ENCODE results near the gene PSAP.

DNA sequence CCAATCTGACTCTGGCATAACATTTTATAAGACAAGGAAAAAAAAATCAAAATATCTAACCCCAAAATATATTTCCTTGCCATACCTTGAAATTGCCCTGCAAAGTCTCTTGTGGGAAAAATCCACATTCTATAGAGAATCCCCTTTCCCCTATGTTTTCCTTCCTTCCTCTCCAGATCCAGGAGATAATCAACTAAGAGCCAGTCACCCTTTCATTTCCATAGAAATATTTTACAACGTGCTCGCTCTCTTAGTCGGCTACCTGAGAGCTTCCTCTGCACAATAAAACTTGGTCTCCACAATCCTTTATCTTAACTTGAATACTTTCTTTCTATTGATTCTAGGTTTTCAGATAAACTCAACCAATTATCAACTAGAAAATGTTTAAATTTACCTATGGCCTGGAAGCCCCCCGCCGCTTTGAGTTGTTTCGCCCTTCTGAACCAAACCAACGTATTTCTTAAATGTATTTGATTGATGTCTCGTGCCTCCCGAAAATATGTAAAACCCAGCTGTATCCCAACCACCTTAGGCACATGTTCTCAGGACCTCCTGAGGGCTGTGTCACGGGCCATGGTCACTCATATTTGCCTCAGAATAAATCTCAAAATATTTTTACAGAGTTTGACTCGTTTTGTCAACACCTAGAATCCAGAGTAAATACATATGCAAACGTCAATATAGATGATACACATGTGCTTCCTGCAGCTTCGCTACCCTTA is 869 bp downstream of the PSAP start:
- TF ChIP-seq, protein P1, sequence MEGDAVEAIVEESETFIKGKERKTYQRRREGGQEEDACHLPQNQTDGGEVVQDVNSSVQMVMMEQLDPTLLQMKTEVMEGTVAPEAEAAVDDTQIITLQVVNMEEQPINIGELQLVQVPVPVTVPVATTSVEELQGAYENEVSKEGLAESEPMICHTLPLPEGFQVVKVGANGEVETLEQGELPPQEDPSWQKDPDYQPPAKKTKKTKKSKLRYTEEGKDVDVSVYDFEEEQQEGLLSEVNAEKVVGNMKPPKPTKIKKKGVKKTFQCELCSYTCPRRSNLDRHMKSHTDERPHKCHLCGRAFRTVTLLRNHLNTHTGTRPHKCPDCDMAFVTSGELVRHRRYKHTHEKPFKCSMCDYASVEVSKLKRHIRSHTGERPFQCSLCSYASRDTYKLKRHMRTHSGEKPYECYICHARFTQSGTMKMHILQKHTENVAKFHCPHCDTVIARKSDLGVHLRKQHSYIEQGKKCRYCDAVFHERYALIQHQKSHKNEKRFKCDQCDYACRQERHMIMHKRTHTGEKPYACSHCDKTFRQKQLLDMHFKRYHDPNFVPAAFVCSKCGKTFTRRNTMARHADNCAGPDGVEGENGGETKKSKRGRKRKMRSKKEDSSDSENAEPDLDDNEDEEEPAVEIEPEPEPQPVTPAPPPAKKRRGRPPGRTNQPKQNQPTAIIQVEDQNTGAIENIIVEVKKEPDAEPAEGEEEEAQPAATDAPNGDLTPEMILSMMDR (IDR thresholded peaks at IDR 0.05): no peak
- TF ChIP-seq POLR2AphosphoS5 (IDR thresholded peaks at IDR 0.05): no peak
- no peak for TF ChIP-seq POLR2A (IDR thresholded peaks at IDR 0.05)

Measured in prostate gland (tissue), 2 donors.